HG03558 (cell line): ENCODE measurements around the gene ZMYND8.
"Not testable (repeated sequence)": the region's sequence is repeated elsewhere in the genome, so short reads cannot be mapped to it uniquely, and the experiment has no call there.

ENCODE experiments used
- ATAC-seq: cut with Tn5 transposase; IDR thresholded peaks from one replicate; pipeline ENCODE4 v1.9.1; 2021; ENCODE audit warnings: moderate number of reproducible peaks; ENCODE audit not compliant: unreplicated experiment; ENCODE audit errors: extremely low read depth

Gene ZMYND8

GRCh38 chr20:47290666-47291430 is 65.7 kb downstream of the ZMYND8 start:
- no peak for ATAC-seq

GRCh38 chr20:47290008-47290407 is 66.5 kb downstream of the ZMYND8 start:
- no peak for ATAC-seq

GRCh38 chr20:47289096-47289495 is 67.4 kb downstream of the ZMYND8 start:
- ATAC-seq: no peak

- ATAC-seq: not testable (repeated sequence)
Observed at GRCh38 chr20:47288530-47288929, 68.0 kb downstream of the ZMYND8 start.

GRCh38 chr20:47287609-47288144 is 68.8 kb downstream of the ZMYND8 start:
- ATAC-seq: no peak

GRCh38 chr20:47286681-47287080 is 69.8 kb downstream of the ZMYND8 start:
- ATAC-seq: no peak

GRCh38 chr20:47285189-47285588 is 71.3 kb downstream of the ZMYND8 start:
- no peak for ATAC-seq

- no peak for ATAC-seq
Observed at GRCh38 chr20:47284373-47284772, 72.1 kb downstream of the ZMYND8 start.

- no peak for ATAC-seq
Observed at GRCh38 chr20:47283411-47283810, 73.1 kb downstream of the ZMYND8 start.

- no peak for ATAC-seq
Observed at GRCh38 chr20:47282864-47283263, 73.6 kb downstream of the ZMYND8 start.

- ATAC-seq: no peak
Observed at GRCh38 chr20:47281376-47281775, 75.1 kb downstream of the ZMYND8 start.

- ATAC-seq: no peak
Observed at GRCh38 chr20:47280668-47281067, 75.8 kb downstream of the ZMYND8 start.

GRCh38 chr20:47280228-47280627 is 76.3 kb downstream of the ZMYND8 start:
- no peak for ATAC-seq

GRCh38 chr20:47278907-47279348 is 77.6 kb downstream of the ZMYND8 start:
- no peak for ATAC-seq

GRCh38 chr20:47277535-47277872 is 79.0 kb downstream of the ZMYND8 start:
- not testable (repeated sequence) for ATAC-seq

GRCh38 chr20:47276851-47277534 is 79.5 kb downstream of the ZMYND8 start:
- ATAC-seq: no peak

- ATAC-seq: no peak
Observed at GRCh38 chr20:47276251-47276650, 80.2 kb downstream of the ZMYND8 start.

GRCh38 chr20:47275548-47275947 is 81.0 kb downstream of the ZMYND8 start:
- no peak for ATAC-seq

GRCh38 chr20:47274401-47275108 is 81.9 kb downstream of the ZMYND8 start:
- ATAC-seq: peak; percentile 74

- ATAC-seq: no peak
Observed at GRCh38 chr20:47273591-47274235, 82.8 kb downstream of the ZMYND8 start.
